22Rv1 (cell line): ENCODE measurements around the gene BAG2.

Experiments used
- CTCF ChIP-seq: fragments of 450-650 bp; IDR thresholded peaks from 2 replicates; pipeline ENCODE4 v1.5.1; 2017; ENCODE audit warnings: mild to moderate bottlenecking
- ZFX ChIP-seq: fragments of 450-650 bp; IDR thresholded peaks from 2 replicates; pipeline ENCODE4 v1.6.1; 2017; ENCODE audit warnings: antibody characterized with exemption, borderline replicate concordance

GRCh38 chr6:57174511-57174907 is 2.4 kb downstream of the BAG2 start:
- TF ChIP-seq CTCF: no peak
- no peak for TF ChIP-seq ZFX
